Measurements from ENCODE around the gene LSM14A.

DNA sequence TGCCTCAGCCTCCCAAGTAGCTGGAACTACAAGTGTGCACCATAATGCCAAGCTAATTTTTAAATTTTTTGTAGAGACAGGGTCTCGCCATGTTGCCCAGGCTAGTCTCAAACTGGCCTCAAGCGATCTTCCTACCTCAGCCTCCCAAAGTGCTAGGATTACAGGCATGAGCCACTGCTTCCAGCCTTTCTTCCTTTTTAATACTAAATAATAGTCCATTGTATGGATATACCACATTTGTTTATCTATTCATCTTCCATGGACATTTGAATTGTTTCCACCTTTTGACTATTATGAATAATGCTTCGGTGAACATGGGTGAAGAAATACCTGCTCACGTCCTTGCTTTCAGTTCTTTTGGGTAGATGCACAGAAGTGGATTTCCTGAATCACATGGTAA lies 106.5 kb downstream of the LSM14A start:
- TF ChIP-seq, protein P1, sequence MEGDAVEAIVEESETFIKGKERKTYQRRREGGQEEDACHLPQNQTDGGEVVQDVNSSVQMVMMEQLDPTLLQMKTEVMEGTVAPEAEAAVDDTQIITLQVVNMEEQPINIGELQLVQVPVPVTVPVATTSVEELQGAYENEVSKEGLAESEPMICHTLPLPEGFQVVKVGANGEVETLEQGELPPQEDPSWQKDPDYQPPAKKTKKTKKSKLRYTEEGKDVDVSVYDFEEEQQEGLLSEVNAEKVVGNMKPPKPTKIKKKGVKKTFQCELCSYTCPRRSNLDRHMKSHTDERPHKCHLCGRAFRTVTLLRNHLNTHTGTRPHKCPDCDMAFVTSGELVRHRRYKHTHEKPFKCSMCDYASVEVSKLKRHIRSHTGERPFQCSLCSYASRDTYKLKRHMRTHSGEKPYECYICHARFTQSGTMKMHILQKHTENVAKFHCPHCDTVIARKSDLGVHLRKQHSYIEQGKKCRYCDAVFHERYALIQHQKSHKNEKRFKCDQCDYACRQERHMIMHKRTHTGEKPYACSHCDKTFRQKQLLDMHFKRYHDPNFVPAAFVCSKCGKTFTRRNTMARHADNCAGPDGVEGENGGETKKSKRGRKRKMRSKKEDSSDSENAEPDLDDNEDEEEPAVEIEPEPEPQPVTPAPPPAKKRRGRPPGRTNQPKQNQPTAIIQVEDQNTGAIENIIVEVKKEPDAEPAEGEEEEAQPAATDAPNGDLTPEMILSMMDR (IDR thresholded peaks at IDR 0.05) = no peak
- TF ChIP-seq POLR2A (IDR thresholded peaks at IDR 0.05; ENCODE audit: low read depth) = no peak
- no peak for TF ChIP-seq EP300 (IDR thresholded peaks at IDR 0.05)
